ENCODE measurements around the gene PLSCR4. TPM values are rescaled to one million over a fixed set of nuclear protein-coding genes. Genes with fewer than 3 reads are reported as not detected.

Gene PLSCR4
- total RNA-seq, 2 experiments from 2014 or later = not detected

GRCh38 chr3:146273721-146274407 lies 23.0 kb upstream of the PLSCR4 start:
- no peaks in the 10 kb centered on the region for H3K9me3 ChIP-seq (ENCODE audit: low read length)
- H3K36me3 ChIP-seq (ENCODE audit: insufficient read depth, low read length) = no peaks in the 10 kb centered on the region
- no peak overlapping the region for H3K4me3 ChIP-seq (ENCODE audit: low read depth, low read length, poor library complexity, severe bottlenecking)
- H3K27ac ChIP-seq (ENCODE audit: low read depth, low read length, poor library complexity, severe bottlenecking) = no peak overlapping the region
- no peaks in the 10 kb centered on the region for H3K4me1 ChIP-seq (ENCODE audit: insufficient read depth, low read length, poor library complexity, severe bottlenecking)
- no peaks in the 10 kb centered on the region for H3K79me2 ChIP-seq (ENCODE audit: insufficient read depth, low read depth, low read length)
- H3K4me2 ChIP-seq (ENCODE audit: low read length) = no peak overlapping the region
- H2AFZ ChIP-seq (ENCODE audit: low read length) = no peak overlapping the region
- TF ChIP-seq CTCF (conservative IDR thresholded peaks at IDR 0.05; ENCODE audit: low read length) (no peak), EZH2phosphoT487 (IDR thresholded peaks at IDR 0.05; ENCODE audit: borderline replicate concordance, low read depth, low read length) (no peak)
- no peaks in the 10 kb centered on the region for H4K20me1 ChIP-seq (ENCODE audit: insufficient read depth, low read length)
- no peak for DNase-seq (ENCODE audit: low spot score)
- POLR2A ChIA-PET = no interaction called here
- no peaks in the 10 kb centered on the region for H3K9me2 ChIP-seq (ENCODE audit: insufficient read depth, low read length)
- intact Hi-C loops (cut with micrococcal nuclease; ENCODE audit: unreplicated experiment) = no loop called here
- no TSS peak for BruUV-seq (replicated peaks)
- CTCF ChIA-PET (ENCODE audit: unreplicated experiment) = no interaction called here

GRCh38 chr3:146271180-146271579 lies 20.3 kb upstream of the PLSCR4 start:
- Histone ChIP-seq H3K4me3 (ENCODE audit: low read depth, low read length, poor library complexity, severe bottlenecking) (no peak overlapping the region), H3K4me2 (ENCODE audit: low read length) (no peak overlapping the region), H3K79me2 (ENCODE audit: insufficient read depth, low read depth, low read length) (no peaks in the 10 kb centered on the region), H3K9me3 (ENCODE audit: low read length) (no peaks in the 10 kb centered on the region), H4K20me1 (ENCODE audit: insufficient read depth, low read length) (no peaks in the 10 kb centered on the region), H3K4me1 (ENCODE audit: insufficient read depth, low read length, poor library complexity, severe bottlenecking) (no peaks in the 10 kb centered on the region), H3K9me2 (ENCODE audit: insufficient read depth, low read length) (no peaks in the 10 kb centered on the region), H3K36me3 (ENCODE audit: insufficient read depth, low read length) (no peaks in the 10 kb centered on the region), H3K27ac (ENCODE audit: low read depth, low read length, poor library complexity, severe bottlenecking) (no peak overlapping the region), H2AFZ (ENCODE audit: low read length) (no peak overlapping the region)
- intact Hi-C loops (cut with micrococcal nuclease; ENCODE audit: unreplicated experiment) = no loop called here
- BruUV-seq (replicated peaks) = no TSS peak
- ChIA-PET POLR2A (no interaction called here), CTCF (ENCODE audit: unreplicated experiment) (no interaction called here)
- DNase-seq (ENCODE audit: low spot score) = no peak
- no peak for TF ChIP-seq EZH2phosphoT487 (IDR thresholded peaks at IDR 0.05; ENCODE audit: borderline replicate concordance, low read depth, low read length)
- TF ChIP-seq CTCF (conservative IDR thresholded peaks at IDR 0.05; ENCODE audit: low read length) = no peak

- no peaks in the 10 kb centered on the region for H4K20me1 ChIP-seq (ENCODE audit: insufficient read depth, low read length)
- no peak for DNase-seq (ENCODE audit: low spot score)
- no peaks in the 10 kb centered on the region for H3K79me2 ChIP-seq (ENCODE audit: insufficient read depth, low read depth, low read length)
- TF ChIP-seq EZH2phosphoT487 (IDR thresholded peaks at IDR 0.05; ENCODE audit: borderline replicate concordance, low read depth, low read length) (no peak), CTCF (conservative IDR thresholded peaks at IDR 0.05; ENCODE audit: low read length) (no peak)
- intact Hi-C loops (cut with micrococcal nuclease; ENCODE audit: unreplicated experiment) = no loop called here
- no peak overlapping the region for H3K27ac ChIP-seq (ENCODE audit: low read depth, low read length, poor library complexity, severe bottlenecking)
- H3K4me3 ChIP-seq (ENCODE audit: low read depth, low read length, poor library complexity, severe bottlenecking) = no peak overlapping the region
- no TSS peak for BruUV-seq (replicated peaks)
- no peak overlapping the region for H3K4me2 ChIP-seq (ENCODE audit: low read length)
- no peaks in the 10 kb centered on the region for H3K9me2 ChIP-seq (ENCODE audit: insufficient read depth, low read length)
- no peaks in the 10 kb centered on the region for H3K36me3 ChIP-seq (ENCODE audit: insufficient read depth, low read length)
- no peak overlapping the region for H2AFZ ChIP-seq (ENCODE audit: low read length)
- H3K4me1 ChIP-seq (ENCODE audit: insufficient read depth, low read length, poor library complexity, severe bottlenecking) = no peaks in the 10 kb centered on the region
- ChIA-PET CTCF (ENCODE audit: unreplicated experiment) (no interaction called here), POLR2A (no interaction called here)
- H3K9me3 ChIP-seq (ENCODE audit: low read length) = no peaks in the 10 kb centered on the region
These were observed 18.4 kb upstream of the PLSCR4 start for GRCh38 chr3:146269271-146269670.

All from OCI-LY7 (cell line).